Daoy (cell line): Measurements from ENCODE around the gene ALS2. TPM values are rescaled to one million over a fixed set of nuclear protein-coding genes. Genes with fewer than 3 reads are reported as not detected.

Source experiments
- DNase-seq: peaks from one replicate; pipeline ENCODE4 v3.0.0-alpha.2; 2015; ENCODE audit warnings: low read depth
- total RNA-seq: library from RNA; depleted of rRNA; stranded (reverse); fragments of >200 nt; shearing (Covaris generic); gene quantifications from 2 replicates; pipeline ENCODE4 v1.2.3, GENCODE V29; 2014

The ALS2 gene
- total RNA-seq, 1 experiment from 2014 or later = 27.5 TPM

GRCh38 chr2:201758234-201758633, 22.5 kb downstream of the ALS2 start:
- DNase-seq = no peak

- DNase-seq = no peak
Measured at GRCh38 chr2:201754717-201755415, 25.9 kb downstream of the ALS2 start.

GRCh38 chr2:201751566-201751965, 29.2 kb downstream of the ALS2 start:
- DNase-seq = no peak

GRCh38 chr2:201746551-201746950, 34.2 kb downstream of the ALS2 start:
- DNase-seq = no peak

- DNase-seq = no peak
Measured at GRCh38 chr2:201735486-201735885, 45.2 kb downstream of the ALS2 start.

GRCh38 chr2:201734111-201734510, 46.6 kb downstream of the ALS2 start:
- no peak for DNase-seq

GRCh38 chr2:201733544-201733943, 47.2 kb downstream of the ALS2 start:
- no peak for DNase-seq

- no peak for DNase-seq
Measured at GRCh38 chr2:201730651-201731285, 50.0 kb downstream of the ALS2 start.

GRCh38 chr2:201715459-201715858, 65.3 kb downstream of the ALS2 start:
- no peak for DNase-seq

- no peak for DNase-seq
Measured at GRCh38 chr2:201712726-201713125, 68.0 kb downstream of the ALS2 start.

- DNase-seq = peak; percentile 67
Measured at GRCh38 chr2:201709747-201710146, 71.0 kb downstream of the ALS2 start.

- DNase-seq = no peak
Measured at GRCh38 chr2:201709049-201709448, 71.7 kb downstream of the ALS2 start.

GRCh38 chr2:201707753-201708152, 73.0 kb downstream of the ALS2 start:
- peak; percentile 36 for DNase-seq

GRCh38 chr2:201707142-201707541, 73.6 kb downstream of the ALS2 start:
- no peak for DNase-seq

- no peak for DNase-seq
Measured at GRCh38 chr2:201704536-201704935, 76.2 kb downstream of the ALS2 start.

- no peak for DNase-seq
Measured at GRCh38 chr2:201701646-201702045, 79.1 kb downstream of the ALS2 start.

- DNase-seq = no peak
Measured at GRCh38 chr2:201699416-201699815, 81.3 kb downstream of the ALS2 start.

- peak; percentile 46 for DNase-seq
Measured at GRCh38 chr2:201698588-201699226, 82.0 kb downstream of the ALS2 start, which contains the start of gene MPP4. Gene MPP4, minus strand, starts transcription at chr2:201698644. Its CDS starts 4,690 bp downstream, at chr2:201693954.

- peak; percentile 67 for DNase-seq
Measured at GRCh38 chr2:201697899-201698298, 82.8 kb downstream of the ALS2 start.

- peak; percentile 87 for DNase-seq
Measured at GRCh38 chr2:201696151-201696659, 84.5 kb downstream of the ALS2 start.

- DNase-seq = no peak
Measured at GRCh38 chr2:201685156-201685555, 95.6 kb downstream of the ALS2 start.

GRCh38 chr2:201680743-201681142, 100.0 kb downstream of the ALS2 start:
- DNase-seq = peak; percentile 35

- DNase-seq = no peak
Measured at GRCh38 chr2:201678401-201678800, 102.3 kb downstream of the ALS2 start.
